B cell (primary cell): Measurements from ENCODE around the gene BMPR1A. TPM values are rescaled to one million over a fixed set of nuclear protein-coding genes. Genes with fewer than 3 reads are reported as not detected.

ENCODE experiments used
- ATAC-seq: fragments of 200-7000 bp; cut with Tn5 transposase; one replicate; pipeline ENCODE4 v1.10.0; 2021; ENCODE audit warnings: low read depth, mild to moderate bottlenecking, moderate number of reproducible peaks, moderate library complexity
- CTCF ChIA-PET: fragments of 350-600 bp; sonication (Branson Sonifier 250); formaldehyde crosslinking; loops from one replicate; lab custom pipeline; 2021; ENCODE audit warnings: antibody characterized with exemption, inconsistent platforms; lab: Charles Lee
- POLR2A ChIA-PET: fragments of 350-600 bp; sonication (Branson Sonifier 250); formaldehyde crosslinking; loops from one replicate; lab custom pipeline; 2021; ENCODE audit warnings: antibody characterized with exemption; lab: Charles Lee
- DNase-seq: peaks from one replicate; pipeline ENCODE4 v3.0.0; 2013
- H2AFZ ChIP-seq: 2 replicates; pipeline ENCODE4 v1.6.1; 2012; ENCODE audit warnings: mild to moderate bottlenecking, low read depth, low read length; ENCODE audit not compliant: insufficient read depth, poor library complexity, severe bottlenecking
- H3K27ac ChIP-seq, 2 donors: 1 replicate in 1 of 2; 2 replicates in 1 of 2; pipeline ENCODE4 v1.5.1; 2012 to 2013; ENCODE audit warnings: low read length in 2 of 2, mild to moderate bottlenecking in 2 of 2, moderate library complexity in 1 of 2
- H3K27me3 ChIP-seq, 4 experiments: fragments of 200-600 bp in 1 of 4; sonication (generic) in 1 of 4; replicated peaks in 1 of 4; 1 replicate in 2 of 4; 2 replicates in 2 of 4; pipeline versions ENCODE4 v1.6.1 to v1.7.0; 2013 to 2016; ENCODE audit warnings: low read length in 3 of 4, mild to moderate bottlenecking in 2 of 4, mixed read lengths in 1 of 4, moderate library complexity in 1 of 4; ENCODE audit not compliant: insufficient read depth in 4 of 4, control insufficient read depth in 3 of 4; ENCODE audit errors: control extremely low read depth in 1 of 4
- H3K36me3 ChIP-seq, 2 experiments: replicated peaks in 1 of 2; 1 replicate in 1 of 2; 2 replicates in 1 of 2; pipeline versions ENCODE4 v1.6.1 to v1.7.1; 2013; ENCODE audit warnings: low read length in 1 of 2; ENCODE audit not compliant: insufficient read depth in 2 of 2, control insufficient read depth in 1 of 2; ENCODE audit errors: control extremely low read depth in 1 of 2, extremely low read depth in 1 of 2
- H3K4me1 ChIP-seq, 2 donors: fragments of 200-600 bp in 1 of 2; sonication (generic) in 1 of 2; 1 replicate in 1 of 2; 2 replicates in 1 of 2; pipeline versions ENCODE4 v1.5.1 to v1.6.1; 2013 to 2017; ENCODE audit warnings: low read length in 2 of 2; ENCODE audit not compliant: control insufficient read depth in 2 of 2, insufficient read depth in 2 of 2
- H3K4me2 ChIP-seq: replicated peaks from 2 replicates; pipeline ENCODE3; 2012; ENCODE audit warnings: mild to moderate bottlenecking, low read depth, low read length; ENCODE audit not compliant: poor library complexity, severe bottlenecking
- H3K4me3 ChIP-seq, 5 experiments: fragments of 200-600 bp in 1 of 5; sonication (generic) in 1 of 5; 1 replicate in 3 of 5; 2 replicates in 2 of 5; pipeline versions ENCODE4 v1.5.1 to v1.7.0; 2011 to 2016; ENCODE audit warnings: low read length in 4 of 5, mild to moderate bottlenecking in 4 of 5, low read depth in 2 of 5, control low read depth in 1 of 5, moderate library complexity in 1 of 5; ENCODE audit not compliant: insufficient read depth in 1 of 5; ENCODE audit errors: control extremely low read depth in 1 of 5, extremely low read depth in 1 of 5
- H3K79me2 ChIP-seq: fragments of 200-600 bp; sonication (generic); one replicate; pipeline ENCODE4 v1.6.0; 2016; ENCODE audit warnings: low read length; ENCODE audit not compliant: control insufficient read depth, insufficient read depth
- H3K9ac ChIP-seq: fragments of 200-600 bp; sonication (generic); 2 replicates; pipeline ENCODE4 v1.6.1; 2017; ENCODE audit warnings: mild to moderate bottlenecking, low read length, moderate library complexity
- H3K9me3 ChIP-seq, 3 donors: one replicate each; pipeline versions ENCODE4 v1.6.1 to v1.7.1; 2013; ENCODE audit warnings: low read length in 2 of 3; ENCODE audit not compliant: control insufficient read depth in 2 of 3, insufficient read depth in 1 of 3; ENCODE audit errors: control extremely low read depth in 1 of 3
- H4K20me1 ChIP-seq: 2 replicates; pipeline ENCODE4 v1.6.0; 2012; ENCODE audit warnings: mild to moderate bottlenecking, low read length; ENCODE audit not compliant: insufficient read depth, control insufficient read depth, poor library complexity, severe bottlenecking
- H3K27ac Mint-ChIP-seq: one replicate; pipeline ENCODE4 v1.8.0; 2021; ENCODE audit warnings: mixed read lengths
- H3K27me3 Mint-ChIP-seq: one replicate; pipeline ENCODE4 v1.8.0; 2021; ENCODE audit warnings: mixed read lengths
- H3K4me1 Mint-ChIP-seq: one replicate; pipeline ENCODE4 v1.8.0; 2021; ENCODE audit warnings: mixed read lengths
- H3K4me3 Mint-ChIP-seq: one replicate; pipeline ENCODE4 v1.8.0; 2021; ENCODE audit warnings: mixed read lengths
- H3K9me3 Mint-ChIP-seq: one replicate; pipeline ENCODE4 v1.8.0; 2022; ENCODE audit warnings: mixed read lengths; ENCODE audit not compliant: insufficient read depth
- CTCF ChIP-seq: fragments of 200-600 bp; IDR thresholded peaks from one replicate; pipeline ENCODE4 v1.8.0; 2022; ENCODE audit warnings: antibody characterized with exemption, mild to moderate bottlenecking
- EZH2 ChIP-seq: IDR thresholded peaks from 2 replicates; pipeline ENCODE4 v1.6.1; 2012; ENCODE audit warnings: borderline replicate concordance, low read depth, mild to moderate bottlenecking, moderate library complexity, low read length; ENCODE audit not compliant: insufficient read depth, poor library complexity, severe bottlenecking
- WGBS: methylation state at CpG from one replicate; pipeline ENCODE4 v1.1.5; 2013; ENCODE audit warnings: missing lambda C conversion rate; ENCODE audit not compliant: insufficient coverage; 5-methylcytosine and 5-hydroxymethylcytosine counted together
- intact Hi-C: fragments of 100-400 bp; cut with micrococcal nuclease; formaldehyde crosslinking; loops from one replicate; pipeline ENCODE4 v1.10.0; 2022
- polyA plus RNA-seq: library from polyadenylated mRNA; depleted of rRNA; stranded (reverse); fragments of >200 nt; gene quantifications from 2 replicates; pipeline ENCODE4 v1.2.3, GENCODE V29; 2012
- total RNA-seq, 2 donors: library from RNA; stranded (reverse); fragments of 120-200 nt in 1 of 2; gene quantifications; 1 replicate in 1 of 2; 2 replicates in 1 of 2; pipeline versions ENCODE4 v1.2.3 to v1.2.4, GENCODE V29; 2013 to 2022

Gene BMPR1A
- total and polyA plus RNA-seq, 2 donors (not counting 1 experiment from before 2014, with no cell fraction given) = 1.9 to 15.1 TPM

GRCh38 chr10:86727470-86727869 is 28.9 kb upstream of the BMPR1A start:
- H2AFZ ChIP-seq = no peak overlapping the region
- Mint-ChIP-seq H3K4me1 (peaks cover 3% of the 10 kb centered on the region), H3K9me3 (no peaks in the 10 kb centered on the region), H3K27ac (no peak overlapping the region), H3K27me3 (peaks cover 16% of the 10 kb centered on the region), H3K4me3 (no peak overlapping the region)
- H3K79me2 ChIP-seq = no peaks in the 10 kb centered on the region
- peaks cover 0 to 4% (median 0%) of the 10 kb centered on the region in 4 experiments for H3K27me3 ChIP-seq
- peaks cover 0 to 6% (median 0%) of the 10 kb centered on the region in 3 donors for H3K9me3 ChIP-seq
- ChIA-PET CTCF (no interaction called here), POLR2A (no interaction called here)
- H3K4me2 ChIP-seq = no peak overlapping the region
- no peak overlapping the region for H3K4me3 ChIP-seq
- H3K4me1 ChIP-seq = no peaks in the 10 kb centered on the region
- WGBS = 89% methylated on average over 6 of the region's 6 CpGs
- no peak for ATAC-seq
- TF ChIP-seq EZH2 (no peak), CTCF (no peak)
- H3K9ac ChIP-seq = no peak overlapping the region
- intact Hi-C loops = no loop called here
- no peaks in the 10 kb centered on the region for H3K36me3 ChIP-seq
- no peak for DNase-seq
- H4K20me1 ChIP-seq = no peaks in the 10 kb centered on the region
- H3K27ac ChIP-seq = no peak overlapping the region

- 91% methylated on average over 3 of the region's 3 CpGs for WGBS
These were observed 28.4 kb upstream of the BMPR1A start for GRCh38 chr10:86728056-86728455.

More at GRCh38 chr10:86728056-86728455, 28.4 kb upstream of the BMPR1A start:
- no peaks in the 10 kb centered on the region for H3K4me1 ChIP-seq
- peaks cover 0 to under 1% (median 0%) of the 10 kb centered on the region in 3 donors for H3K9me3 ChIP-seq
- intact Hi-C loops = no loop called here
- no peaks in the 10 kb centered on the region for H3K79me2 ChIP-seq
- no peak overlapping the region for H3K4me3 Mint-ChIP-seq
- peaks cover 0 to 4% (median 0%) of the 10 kb centered on the region in 4 experiments for H3K27me3 ChIP-seq
- H3K36me3 ChIP-seq = no peaks in the 10 kb centered on the region
- CTCF ChIA-PET = no interaction called here
- no peak overlapping the region for H3K4me3 ChIP-seq
- no peaks in the 10 kb centered on the region for H4K20me1 ChIP-seq
- no peak overlapping the region for H3K4me2 ChIP-seq
- H3K27me3 Mint-ChIP-seq = peaks cover 16% of the 10 kb centered on the region
- no peak overlapping the region for H2AFZ ChIP-seq
- no peak overlapping the region for H3K27ac Mint-ChIP-seq
- no peaks in the 10 kb centered on the region for H3K9me3 Mint-ChIP-seq
- POLR2A ChIA-PET = no interaction called here
- H3K4me1 Mint-ChIP-seq = peaks cover 3% of the 10 kb centered on the region
- H3K9ac ChIP-seq = no peak overlapping the region
- H3K27ac ChIP-seq = no peak overlapping the region
- ATAC-seq (no peak), DNase-seq (no peak)
- TF ChIP-seq EZH2 (no peak), CTCF (no peak)
